H1 (cell line): ENCODE data around the gene C5orf24. TPM values are rescaled to one million over a fixed set of nuclear protein-coding genes. Genes with fewer than 3 reads are reported as not detected.

Experiments used
- CTCF ChIA-PET: fragments of 300-600 bp; sonication (Branson Sonifier 250); formaldehyde crosslinking; loops from one replicate; lab custom pipeline; 2021; ENCODE audit not compliant: partially characterized antibody; lab: Charles Lee
- POLR2A ChIA-PET: fragments of 300-600 bp; sonication (Branson Sonifier 250); formaldehyde crosslinking; loops from one replicate; lab custom pipeline; 2021; ENCODE audit warnings: inconsistent platforms; ENCODE audit not compliant: partially characterized antibody; lab: Charles Lee
- DNase-seq, 2 experiments: peaks; one replicate each; pipeline versions ENCODE4 v3.0.0 to v3.0.0-alpha.2; 2010 to 2022; ENCODE audit warnings: low spot score in 2 of 2, low read depth in 1 of 2, mixed read lengths in 1 of 2
- FAIRE-seq: peaks from 2 replicates; lab custom pipeline; 2011; peaks lifted over from hg19 to GRCh38; lab: Jason Lieb, UNC
- H2AFZ ChIP-seq: 2 replicates; pipeline ENCODE4 v1.8.1; 2012; ENCODE audit warnings: low read length, inconsistent platforms
- H2AK5ac ChIP-seq: 2 replicates; pipeline ENCODE4 v1.6.1; 2013; ENCODE audit warnings: low read depth, low read length
- H2BK120ac ChIP-seq: replicated peaks from 2 replicates; pipeline ENCODE3; 2013; ENCODE audit warnings: low read depth, low read length, inconsistent platforms
- H2BK12ac ChIP-seq: 2 replicates; pipeline ENCODE4 v1.6.1; 2013; ENCODE audit warnings: low read depth, low read length
- H2BK15ac ChIP-seq: 2 replicates; pipeline ENCODE4 v1.6.1; 2013; ENCODE audit warnings: low read length
- H2BK20ac ChIP-seq: 2 replicates; pipeline ENCODE4 v1.6.1; 2013; ENCODE audit warnings: low read length
- H2BK5ac ChIP-seq: 2 replicates; pipeline ENCODE4 v1.6.1; 2013; ENCODE audit warnings: low read depth, low read length
- H3K14ac ChIP-seq: 2 replicates; pipeline ENCODE4 v1.6.1; 2013; ENCODE audit warnings: inconsistent platforms; ENCODE audit not compliant: insufficient read length
- H3K18ac ChIP-seq: 2 replicates; pipeline ENCODE4 v1.6.1; 2013; ENCODE audit warnings: low read length; ENCODE audit errors: extremely low read depth
- H3K23ac ChIP-seq: 2 replicates; pipeline ENCODE4 v1.6.1; 2013; ENCODE audit warnings: inconsistent platforms; ENCODE audit not compliant: insufficient read length
- H3K23me2 ChIP-seq: 2 replicates; pipeline ENCODE4 v1.6.1; 2013; ENCODE audit warnings: low read depth, low read length
- H3K27ac ChIP-seq: 2 replicates; pipeline ENCODE4 v1.6.1; 2011; ENCODE audit warnings: low read depth, low read length, inconsistent platforms
- H3K27me3 ChIP-seq, 4 experiments: replicated peaks in 1 of 4; 1 replicate in 1 of 4; 2 replicates in 3 of 4; pipeline versions ENCODE4 v1.6.1 to v1.8.1; 2011 to 2013; ENCODE audit warnings: low read length in 3 of 4, mild to moderate bottlenecking in 3 of 4, inconsistent platforms in 2 of 4, mixed read lengths in 2 of 4, moderate library complexity in 1 of 4; ENCODE audit not compliant: control insufficient read depth in 3 of 4, insufficient read depth in 3 of 4; ENCODE audit errors: extremely low read depth in 1 of 4
- H3K36me3 ChIP-seq, 4 experiments: 2 replicates each; pipeline versions ENCODE4 v1.6.1 to v1.8.1; 2011 to 2013; ENCODE audit warnings: mild to moderate bottlenecking in 4 of 4, low read length in 3 of 4, moderate library complexity in 2 of 4, control low read depth in 1 of 4, inconsistent platforms in 1 of 4; ENCODE audit not compliant: insufficient read depth in 4 of 4, control insufficient read depth in 2 of 4
- H3K4ac ChIP-seq: replicated peaks from 2 replicates; pipeline ENCODE3; 2013; ENCODE audit warnings: low read length, low read depth, mixed read lengths, inconsistent platforms; ENCODE audit not compliant: insufficient read length
- H3K4me1 ChIP-seq, 4 experiments: replicated peaks in 1 of 4; 1 replicate in 1 of 4; 2 replicates in 3 of 4; pipeline versions ENCODE4 v1.6.1 to v1.8.1; 2011 to 2013; ENCODE audit warnings: low read length in 3 of 4, inconsistent platforms in 2 of 4, mixed read lengths in 1 of 4; ENCODE audit not compliant: insufficient read depth in 4 of 4, control insufficient read depth in 3 of 4
- H3K4me2 ChIP-seq, 2 experiments: 2 replicates each; pipeline versions ENCODE4 v1.6.1 to v1.8.1; 2011 to 2013; ENCODE audit warnings: low read depth in 2 of 2, low read length in 2 of 2, control low read depth in 1 of 2, inconsistent platforms in 1 of 2, mild to moderate bottlenecking in 1 of 2; ENCODE audit not compliant: insufficient read depth in 1 of 2
- H3K4me3 ChIP-seq, 4 experiments: fragments of 200-600, 300-600 bp in 1 of 4; sonication (generic), shearing (Covaris generic), sonication (Bioruptor Twin) in 1 of 4; 2 replicates each; pipeline versions ENCODE4 v1.5.1 to v1.8.1; 2011 to 2016; ENCODE audit warnings: low read length in 4 of 4, low read depth in 3 of 4, control low read depth in 2 of 4, inconsistent platforms in 2 of 4, mild to moderate bottlenecking in 2 of 4, mixed read lengths in 1 of 4, moderate library complexity in 1 of 4; ENCODE audit not compliant: insufficient read depth in 2 of 4; ENCODE audit errors: extremely low read depth in 1 of 4
- H3K56ac ChIP-seq: replicated peaks from 2 replicates; pipeline ENCODE3; 2013; ENCODE audit warnings: low read depth, mild to moderate bottlenecking, mixed read lengths, low read length, inconsistent platforms; ENCODE audit not compliant: insufficient read length
- H3K79me1 ChIP-seq: 2 replicates; pipeline ENCODE4 v1.6.1; 2013; ENCODE audit warnings: low read depth, low read length, control low read depth
- H3K79me2 ChIP-seq, 2 experiments: 2 replicates each; pipeline versions ENCODE4 v1.6.1 to v1.8.1; 2012 to 2013; ENCODE audit warnings: low read length in 2 of 2, mild to moderate bottlenecking in 2 of 2, inconsistent platforms in 1 of 2; ENCODE audit not compliant: insufficient read depth in 2 of 2, control insufficient read depth in 1 of 2
- H3K9ac ChIP-seq, 4 experiments: replicated peaks in 1 of 4; 1 replicate in 1 of 4; 2 replicates in 3 of 4; pipeline versions ENCODE4 v1.6.1 to v1.8.1; 2011 to 2013; ENCODE audit warnings: low read depth in 3 of 4, low read length in 3 of 4, control low read depth in 2 of 4, mild to moderate bottlenecking in 2 of 4, moderate library complexity in 2 of 4, inconsistent platforms in 1 of 4; ENCODE audit errors: extremely low read depth in 1 of 4
- H3K9me3 ChIP-seq, 2 experiments: 2 replicates each; pipeline versions ENCODE4 v1.6.1 to v1.8.1; 2012 to 2013; ENCODE audit warnings: mild to moderate bottlenecking in 2 of 2, moderate library complexity in 2 of 2, control low read depth in 1 of 2, inconsistent platforms in 1 of 2, low read depth in 1 of 2, low read length in 1 of 2, mixed read lengths in 1 of 2; ENCODE audit not compliant: insufficient read depth in 2 of 2
- H4K20me1 ChIP-seq, 2 experiments: replicated peaks in 1 of 2; 2 replicates each; pipeline versions ENCODE3 to v1.8.1; 2011 to 2013; ENCODE audit warnings: inconsistent platforms in 2 of 2, low read length in 2 of 2, mild to moderate bottlenecking in 1 of 2; ENCODE audit not compliant: insufficient read depth in 2 of 2, control insufficient read depth in 1 of 2
- H4K5ac ChIP-seq: 2 replicates; pipeline ENCODE4 v1.6.1; 2013; ENCODE audit warnings: low read length, low read depth, mixed read lengths, inconsistent platforms; ENCODE audit not compliant: insufficient read length
- H4K8ac ChIP-seq: 2 replicates; pipeline ENCODE4 v1.8.0; 2013; ENCODE audit warnings: mild to moderate bottlenecking, moderate library complexity, low read length, inconsistent platforms; ENCODE audit not compliant: insufficient read depth; ENCODE audit errors: extremely low read depth
- H4K91ac ChIP-seq: replicated peaks from 2 replicates; pipeline ENCODE3; 2013; ENCODE audit warnings: low read length, mixed read lengths, inconsistent platforms; ENCODE audit not compliant: insufficient read length
- BRCA1 ChIP-seq: IDR thresholded peaks from 2 replicates; pipeline ENCODE4 v1.6.1; 2012; ENCODE audit warnings: low read depth, low read length, improper control_type of control experiment
- KDM5A ChIP-seq: fragments of 200-600 bp; IDR thresholded peaks from 2 replicates; pipeline ENCODE4 v1.7.1; 2012; ENCODE audit warnings: mild to moderate bottlenecking, low read length, inconsistent platforms, mixed read lengths
- NRF1 ChIP-seq: IDR thresholded peaks from 2 replicates; pipeline ENCODE4 v1.6.1; 2011; ENCODE audit warnings: mild to moderate bottlenecking, low read depth, low read length, improper control_type of control experiment
- POLR2A ChIP-seq, 2 experiments: IDR thresholded peaks; 1 replicate in 1 of 2; 2 replicates in 1 of 2; pipeline ENCODE4 v1.6.1; 2011; ENCODE audit warnings: low read depth in 2 of 2, low read length in 2 of 2, mild to moderate bottlenecking in 2 of 2; ENCODE audit errors: control extremely low read depth in 1 of 2
- SRF ChIP-seq: IDR thresholded peaks from 2 replicates; pipeline ENCODE4 v1.6.1; 2011; ENCODE audit warnings: mild to moderate bottlenecking, low read depth, low read length, moderate library complexity
- WGBS, 2 experiments: shearing (Covaris generic) in 1 of 2; methylation state at CpG; one replicate each; pipeline versions ENCODE4 v1.1.6 to v1.1.7; 2013 to 2015; ENCODE audit warnings: low lambda C conversion rate in 2 of 2, mixed read lengths in 2 of 2, inconsistent platforms in 1 of 2, low coverage in 1 of 2, missing lambda C conversion rate in 1 of 2; ENCODE audit not compliant: insufficient replicate concordance in 2 of 2, insufficient coverage in 1 of 2, insufficient read length in 1 of 2; ENCODE audit errors: extremely low coverage in 1 of 2, missing lambda C conversion rate in 1 of 2; 5-methylcytosine and 5-hydroxymethylcytosine counted together
- polyA plus RNA-seq, 7 experiments: library from polyadenylated mRNA; depleted of rRNA in 3 of 7; stranded (reverse) in 5 of 7; unstranded in 2 of 7; fragments of >200 nt in 5 of 7; fragments of 200-250 nt in 2 of 7; gene quantifications; 1 replicate in 5 of 7; 2 replicates in 1 of 7; 4 replicates in 1 of 7; pipeline versions ENCODE4 v1.2.1 to v1.2.3, GENCODE V29; 2011 to 2013; ENCODE audit warnings: missing spikeins in 2 of 7, mixed read lengths in 2 of 7
- total RNA-seq: library from RNA; stranded (reverse); fragmentation: NEBNext Ultra II Directional; extraction: Animal tissue kit (Norgen Biotek cat#: 25700); gene quantifications from 2 replicates; pipeline ENCODE4 v1.2.1, GENCODE V29; 2021

C5orf24 gene
- total and polyA plus RNA-seq, 2 of the 8 experiments (the other 6 are each of a cell fraction or from before 2014, with no cell fraction given) = 11.1 to 20.2 TPM

DNA sequence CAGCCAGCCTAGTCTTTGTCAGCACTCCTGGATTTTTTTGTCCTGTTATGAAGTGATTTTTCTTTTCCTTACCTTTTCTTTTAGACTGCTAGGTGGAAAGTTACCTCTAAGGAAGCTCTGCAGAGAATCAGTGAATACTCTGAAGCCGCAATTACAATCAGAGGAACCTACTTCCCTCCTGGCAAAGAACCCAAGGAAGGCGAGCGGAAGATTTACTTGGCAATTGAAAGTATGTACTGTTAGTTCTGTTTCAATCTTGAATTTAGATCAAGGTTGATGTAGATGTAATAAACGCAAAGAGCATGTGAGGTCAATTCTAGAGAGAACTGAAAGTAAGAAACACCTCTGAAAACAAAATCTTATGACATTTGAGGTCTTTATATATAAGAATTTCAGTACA is 27.0 kb upstream of the C5orf24 start:
- Histone ChIP-seq H2BK15ac (no peak overlapping the region), H4K5ac (no peak overlapping the region), H3K36me3 (peaks cover 11 to 79% (median 51%) of the 10 kb centered on the region in 4 experiments), H4K91ac (no peak overlapping the region), H3K56ac (no peak overlapping the region), H3K4me3 (no peak overlapping the region), H2BK5ac (no peak overlapping the region), H3K23ac (no peak overlapping the region), H3K4me1 (no peaks in the 10 kb centered on the region), H3K9ac (no peak overlapping the region), H3K4ac (no peak overlapping the region), H4K8ac (no peak overlapping the region), H3K27me3 (no peaks in the 10 kb centered on the region), H3K23me2 (no peaks in the 10 kb centered on the region), H3K79me1 (no peaks in the 10 kb centered on the region), H2BK120ac (no peak overlapping the region), H2BK20ac (no peak overlapping the region), H3K79me2 (no peaks in the 10 kb centered on the region), H4K20me1 (no peaks in the 10 kb centered on the region), H3K18ac (no peak overlapping the region), H3K27ac (no peak overlapping the region), H2AFZ (no peak overlapping the region), H3K9me3 (no peaks in the 10 kb centered on the region), H3K4me2 (no peak overlapping the region), H2BK12ac (no peak overlapping the region), H3K14ac (no peak overlapping the region), H2AK5ac (no peak overlapping the region)
- DNase-seq (no peak), FAIRE-seq (no peak)
- 99% methylated on average over 4 of the region's 4 CpGs; no CpG with 5 or more reads in 1 of the 2 experiments for WGBS, 2 experiments
- POLR2A ChIA-PET = no interaction called here
- CTCF ChIA-PET = interaction anchor here (0.9 kb wide), 2 partner anchors 19 to 85 kb away, joined by 3 to 4 read pairs; no protein-coding TSS in a partner anchor
- no peak for TF ChIP-seq POLR2A (IDR thresholded peaks at IDR 0.05; ENCODE audit: control extremely low read depth in 1 of 2, low read depth in 2 of 2, low read length in 2 of 2)
- TF ChIP-seq SRF = no peak
- no peak for TF ChIP-seq BRCA1
- TF ChIP-seq NRF1 = no peak
- no peak for TF ChIP-seq KDM5A
